Aorta (tissue), 5 donors: ENCODE measurements around the gene VAT1. TPM values are rescaled to one million over a fixed set of nuclear protein-coding genes. Genes with fewer than 3 reads are reported as not detected.
"Not testable (repeated sequence)": the region's sequence is repeated elsewhere in the genome, so short reads cannot be mapped to it uniquely, and the experiment has no call there.

Experiments
- ATAC-seq: fragments of 200-7000 bp; cut with Tn5 transposase; one replicate; pipeline ENCODE4 v1.9.1; 2022; ENCODE audit warnings: moderate library complexity; ENCODE audit not compliant: low FRiP score
- DNase-seq, 2 donors: peaks; one replicate each; pipeline ENCODE4 v3.0.0-alpha.2; 2020
- H3K27ac ChIP-seq, 2 donors: one replicate each; pipeline ENCODE4 v1.5.1; 2013; ENCODE audit warnings: low read length in 2 of 2, mild to moderate bottlenecking in 2 of 2, moderate library complexity in 2 of 2, control low read depth in 1 of 2, inconsistent platforms in 1 of 2, low read depth in 1 of 2
- H3K27me3 ChIP-seq, 2 donors: one replicate each; pipeline ENCODE4 v1.6.1; 2013; ENCODE audit warnings: control low read depth in 1 of 2, low read length in 1 of 2, mild to moderate bottlenecking in 1 of 2, moderate library complexity in 1 of 2; ENCODE audit not compliant: insufficient read depth in 2 of 2, control insufficient read depth in 1 of 2
- H3K36me3 ChIP-seq, 2 donors: one replicate each; pipeline ENCODE4 v1.6.1; 2013; ENCODE audit warnings: control low read depth in 1 of 2, low read length in 1 of 2, mild to moderate bottlenecking in 1 of 2; ENCODE audit not compliant: insufficient read depth in 2 of 2, control insufficient read depth in 1 of 2
- H3K4me1 ChIP-seq, 2 donors: one replicate each; pipeline ENCODE4 v1.6.1; 2013; ENCODE audit warnings: low read length in 2 of 2, control low read depth in 1 of 2, mild to moderate bottlenecking in 1 of 2, moderate library complexity in 1 of 2; ENCODE audit not compliant: insufficient read depth in 2 of 2, control insufficient read depth in 1 of 2
- H3K4me3 ChIP-seq, 2 donors: one replicate each; pipeline ENCODE4 v1.5.1; 2013; ENCODE audit warnings: low read length in 2 of 2, control low read depth in 1 of 2, mild to moderate bottlenecking in 1 of 2
- H3K9me3 ChIP-seq: one replicate; pipeline ENCODE4 v1.6.1; 2013; ENCODE audit warnings: mild to moderate bottlenecking, low read length; ENCODE audit not compliant: control insufficient read depth
- WGBS, 2 donors: extraction: QIAGEN DNeasy Blood & Tissue Kit; methylation state at CpG; one replicate each; pipeline ENCODE4 v1.1.7; 2013; 5-methylcytosine and 5-hydroxymethylcytosine counted together
- intact Hi-C, 2 donors: fragments of 100-400 bp; cut with DNase I; formaldehyde crosslinking; loops; one replicate each; pipeline versions ENCODE4 v1.14.2 to v1.15.0; 2022
- polyA plus RNA-seq, 2 donors: library from polyadenylated mRNA; stranded (reverse); fragments of 200-250 nt; gene quantifications; one replicate each; pipeline ENCODE4 v1.2.3, GENCODE V29; 2013
- total RNA-seq, 2 donors: library from RNA; stranded (reverse); fragmentation: NEBNext Ultra II Directional; extraction: Animal tissue kit (Norgen Biotek cat#: 25700); gene quantifications; one replicate each; pipeline ENCODE4 v1.2.1, GENCODE V29; 2021
- donor health status: healthy with polysubstance abuse.
- donor health status: Bipolar disorder and iron deficiency.
- donor health status: DM: no; HTN: no; CAD: no.
- donor health status: DM: no; HTN: no; CAD: no.
- donor health status: DM: yes; HTN: yes; CAD: no.

Gene VAT1
- total and polyA plus RNA-seq, 4 donors: 55.7 to 241 (median 115) TPM

DNA sequence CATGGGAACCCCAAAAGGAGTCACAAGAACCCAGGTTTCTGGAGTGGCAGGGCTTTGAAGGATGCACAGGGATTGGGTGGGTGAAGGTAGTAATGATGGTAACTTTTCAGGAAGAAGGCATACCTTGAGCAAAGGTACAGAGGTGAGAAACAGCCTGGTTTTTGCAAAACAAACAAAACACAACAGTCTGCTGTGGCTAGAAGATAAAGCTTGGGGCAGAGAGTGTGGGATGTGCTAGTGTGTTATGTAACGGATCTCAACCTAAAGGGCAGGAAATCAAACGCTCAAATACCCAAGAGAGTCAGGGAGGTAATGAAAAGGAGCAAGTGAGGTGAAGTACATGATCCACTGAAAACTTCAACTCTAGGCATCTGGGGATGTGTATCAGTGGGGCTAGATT is 46.9 kb downstream of the VAT1 start:
- DNase-seq: no peak
- Histone ChIP-seq H3K4me1 (no peaks in the 10 kb centered on the region), H3K9me3 (no peaks in the 10 kb centered on the region), H3K27me3 (no peaks in the 10 kb centered on the region), H3K27ac (no peak overlapping the region), H3K36me3 (no peaks in the 10 kb centered on the region), H3K4me3 (no peak overlapping the region)
- intact Hi-C loops: no loop called here
- 44 to 62% methylated on average over 2 of the region's 2 CpGs for WGBS, 2 donors
- no peak for ATAC-seq

DNA sequence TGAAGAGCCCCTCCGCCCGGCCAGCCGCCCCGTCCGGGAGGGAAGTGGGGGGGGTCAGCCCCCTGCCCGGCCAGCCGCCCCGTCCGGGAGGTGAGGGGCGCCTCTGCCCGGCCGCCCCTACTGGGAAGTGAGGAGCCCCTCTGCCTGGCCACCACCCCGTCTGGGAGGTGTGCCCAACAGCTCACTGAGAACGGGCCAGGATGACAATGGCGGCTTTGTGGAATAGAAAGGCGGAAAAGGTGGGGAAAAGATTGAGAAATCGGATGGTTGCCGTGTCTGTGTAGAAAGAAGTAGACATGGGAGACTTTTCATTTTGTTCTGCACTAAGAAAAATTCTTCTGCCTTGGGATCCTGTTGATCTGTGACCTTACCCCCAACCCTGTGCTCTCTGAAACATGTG is 48.9 kb downstream of the VAT1 start:
- WGBS, 2 donors: 78 to 85% methylated on average over 8 to 15 of the region's 18 CpGs

DNA sequence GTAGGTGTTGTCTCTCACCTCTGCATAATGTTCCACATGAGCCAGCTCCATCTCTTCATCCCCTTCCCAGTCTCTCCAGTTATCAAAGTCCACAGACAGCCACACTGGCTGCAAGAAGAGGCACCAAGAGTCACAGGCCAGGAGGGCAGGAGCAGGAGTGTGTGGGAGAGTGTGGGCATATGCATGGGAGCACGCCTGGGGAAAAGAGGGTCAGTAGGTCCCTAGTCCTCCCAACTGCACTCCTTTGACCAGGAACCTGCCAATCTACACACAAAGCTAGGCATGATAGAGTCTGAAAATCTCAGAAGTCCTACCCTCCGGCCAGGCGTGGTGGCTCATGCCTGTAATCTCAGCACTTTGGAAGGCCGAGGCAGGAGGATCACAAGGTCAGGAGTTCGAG is 50.6 kb downstream of the VAT1 start:
- Histone ChIP-seq H3K27ac (no peak overlapping the region), H3K4me3 (no peak overlapping the region), H3K27me3 (no peaks in the 10 kb centered on the region), H3K36me3 (no peaks in the 10 kb centered on the region), H3K9me3 (no peaks in the 10 kb centered on the region), H3K4me1 (no peaks in the 10 kb centered on the region)
- ATAC-seq: no peak
- no peak for DNase-seq
- intact Hi-C loops: no loop called here
- 88 to 91% methylated on average over 5 of the region's 5 CpGs for WGBS, 2 donors

More for the DNA sequence above, 48.9 kb downstream of the VAT1 start:
- H3K27ac ChIP-seq, H3K4me3 ChIP-seq, H3K9me3 ChIP-seq, H3K36me3 ChIP-seq, ATAC-seq, H3K4me1 ChIP-seq, H3K27me3 ChIP-seq, intact Hi-C loops, DNase-seq: not testable (repeated sequence)

DNA sequence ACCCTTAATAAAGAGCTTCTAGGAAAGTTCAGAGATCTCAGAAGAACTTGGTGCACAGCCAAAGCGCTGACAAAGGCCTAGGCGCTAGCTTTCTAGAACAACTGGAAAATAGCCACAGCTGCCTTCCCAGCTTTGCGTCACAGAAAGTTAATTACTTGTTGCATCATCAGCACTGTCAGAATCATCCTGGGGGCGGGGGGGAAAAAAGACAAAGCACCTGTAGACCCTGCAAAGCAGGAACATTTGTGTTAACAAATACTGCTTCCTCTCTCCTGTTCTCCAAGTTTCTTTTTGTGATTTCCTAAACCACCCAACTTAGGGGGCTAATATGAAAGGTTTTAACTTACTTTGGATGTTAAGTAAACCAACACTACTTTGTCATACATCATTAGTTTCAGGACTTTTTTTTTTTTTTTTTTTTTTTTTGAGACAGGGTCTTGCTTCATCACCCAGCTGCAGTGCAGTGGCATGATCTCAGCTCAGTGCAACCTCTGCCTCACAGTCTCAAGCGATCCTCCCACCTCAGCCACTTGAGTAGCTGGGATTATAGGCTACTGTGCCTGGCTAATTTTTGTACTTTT is 53.1 kb downstream of the VAT1 start:
- no peaks in the 10 kb centered on the region for H3K36me3 ChIP-seq
- no peaks in the 10 kb centered on the region for H3K9me3 ChIP-seq
- no peaks in the 10 kb centered on the region for H3K4me1 ChIP-seq
- H3K27me3 ChIP-seq: no peaks in the 10 kb centered on the region
- ATAC-seq (no peak), DNase-seq (no peak)
- intact Hi-C loops: no loop called here
- WGBS, 2 donors: 60 to 63% methylated on average over 5 of the region's 5 CpGs
- H3K27ac ChIP-seq: no peak overlapping the region
- no peak overlapping the region for H3K4me3 ChIP-seq

DNA sequence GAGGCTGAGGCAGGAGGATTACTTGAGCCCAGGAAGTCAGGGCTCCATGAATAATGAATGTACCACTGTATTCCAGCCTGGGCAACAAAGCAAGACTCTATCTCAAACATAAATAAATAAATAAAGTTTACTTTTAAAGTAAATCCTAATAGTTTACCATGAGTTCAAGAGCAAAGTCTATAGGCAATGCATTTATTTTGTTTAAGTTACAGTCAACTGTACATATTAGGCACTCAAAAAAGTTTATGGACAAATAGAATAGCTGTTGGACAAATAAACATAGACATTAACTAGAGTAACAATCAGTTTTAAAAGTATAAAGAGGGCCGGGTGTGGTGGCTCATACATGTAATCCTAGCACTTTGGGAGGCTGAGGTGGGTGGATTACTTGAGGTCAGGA is 54.3 kb downstream of the VAT1 start:
- H3K36me3 ChIP-seq: no peaks in the 10 kb centered on the region

More for the DNA sequence above, 54.3 kb downstream of the VAT1 start:
- WGBS, 2 donors: 79 to 88% methylated on average over 1 of the region's 1 CpG
- intact Hi-C loops: no loop called here
- Histone ChIP-seq H3K9me3 (no peaks in the 10 kb centered on the region), H3K4me3 (no peak overlapping the region), H3K27me3 (no peaks in the 10 kb centered on the region), H3K4me1 (no peaks in the 10 kb centered on the region), H3K27ac (no peak overlapping the region)
- DNase-seq: no peak
- no peak for ATAC-seq

Other genes starting within 250 kb of the VAT1 start
- gene VPS25, start 248.9 kb downstream of the VAT1 start, total RNA-seq: 10 to 100 TPM; 31.2 to 33.8 TPM
- gene VPS25, start 248.9 kb downstream of the VAT1 start, polyA plus RNA-seq: 10 to 100 TPM; 45.5 to 46.8 TPM
- under 1 TPM; 0.19 to 0.24 TPM for gene WNK4, start 241.8 kb downstream of the VAT1 start, total RNA-seq
- 1 to 10 TPM in 1 of 2 donors, not detected in 1; 1.1 TPM for gene WNK4, start 241.8 kb downstream of the VAT1 start, polyA plus RNA-seq
- gene COA3, start 223.7 kb downstream of the VAT1 start, total RNA-seq: 10 to 100 TPM; 31.7 to 34.8 TPM
- gene COA3, start 223.7 kb downstream of the VAT1 start, polyA plus RNA-seq: 100 to 1,000 TPM in 1 of 2 donors, 10 to 100 TPM in 1; 75.9 to 117 TPM
- under 1 TPM in 1 of 2 donors, not detected in 1; 0.81 TPM for gene CNTD1, start 223.5 kb downstream of the VAT1 start, total RNA-seq
- 1 to 10 TPM in 1 of 2 donors, under 1 TPM in 1; 0.33 to 2.1 TPM for gene CNTD1, start 223.5 kb downstream of the VAT1 start, polyA plus RNA-seq
- gene BECN1, start 198.1 kb downstream of the VAT1 start, total RNA-seq: 10 to 100 TPM; 66.9 to 76.9 TPM
- gene BECN1, start 198.1 kb downstream of the VAT1 start, polyA plus RNA-seq: 100 to 1,000 TPM in 1 of 2 donors, 10 to 100 TPM in 1; 67.8 to 105 TPM
- 10 to 100 TPM; 57.7 to 69.8 TPM for gene PSME3, start 189.0 kb downstream of the VAT1 start, total RNA-seq
- 10 to 100 TPM; 41.1 to 58.6 TPM for gene PSME3, start 189.0 kb downstream of the VAT1 start, polyA plus RNA-seq
- gene AOC2, start 177.8 kb downstream of the VAT1 start, total RNA-seq: 1 to 10 TPM; 1.8 to 2.6 TPM
- gene AOC2, start 177.8 kb downstream of the VAT1 start, polyA plus RNA-seq: under 1 TPM; 0.25 to 0.38 TPM
- 100 to 1,000 TPM; 270 to 344 TPM for gene AOC3, start 171.2 kb downstream of the VAT1 start, total RNA-seq
- 100 to 1,000 TPM in 1 of 2 donors, 10 to 100 TPM in 1; 82.1 to 107 TPM for gene AOC3, start 171.2 kb downstream of the VAT1 start, polyA plus RNA-seq
- gene G6PC1, start 121.6 kb downstream of the VAT1 start, total RNA-seq: not detected
- gene G6PC1, start 121.6 kb downstream of the VAT1 start, polyA plus RNA-seq: 1 to 10 TPM in 1 of 2 donors, not detected in 1; 3.0 TPM
- 10 to 100 TPM; 38.2 to 39.0 TPM for gene AARSD1, start 57.9 kb downstream of the VAT1 start, total RNA-seq
- gene AARSD1, start 57.9 kb downstream of the VAT1 start, polyA plus RNA-seq: 10 to 100 TPM; 30.2 to 87.0 TPM
- 1 to 10 TPM; 2.5 to 6.6 TPM for gene PTGES3L, start 42.3 kb downstream of the VAT1 start, total RNA-seq
- 1 to 10 TPM; 3.2 to 5.5 TPM for gene PTGES3L, start 42.3 kb downstream of the VAT1 start, polyA plus RNA-seq
- gene RUNDC1, start 41.8 kb downstream of the VAT1 start, total RNA-seq: 10 to 100 TPM; 10.6 to 16.0 TPM
- gene RUNDC1, start 41.8 kb downstream of the VAT1 start, polyA plus RNA-seq: 1 to 10 TPM; 2.4 to 7.3 TPM
- gene RPL27, start 24.0 kb downstream of the VAT1 start, total RNA-seq: 100 to 1,000 TPM; 723 to 755 TPM
- 1,000 to 10,000 TPM; 3,011 to 6,939 TPM for gene RPL27, start 24.0 kb downstream of the VAT1 start, polyA plus RNA-seq
- gene IFI35, start 15.6 kb downstream of the VAT1 start, total RNA-seq: 10 to 100 TPM; 24.8 to 35.3 TPM
- gene IFI35, start 15.6 kb downstream of the VAT1 start, polyA plus RNA-seq: 10 to 100 TPM; 34.2 to 45.2 TPM
- 1 to 10 TPM; 1.1 to 2.7 TPM for gene RND2, start 2.8 kb upstream of the VAT1 start, total RNA-seq
- 1 to 10 TPM; 2.0 to 3.9 TPM for gene RND2, start 2.8 kb upstream of the VAT1 start, polyA plus RNA-seq
- 1 to 10 TPM; 4.3 to 6.6 TPM for gene BRCA1, start 103.0 kb upstream of the VAT1 start, total RNA-seq
- gene BRCA1, start 103.0 kb upstream of the VAT1 start, polyA plus RNA-seq: 1 to 10 TPM in 1 of 2 donors, under 1 TPM in 1; 0.38 to 2.1 TPM
- gene NBR1, start 148.8 kb upstream of the VAT1 start, total RNA-seq: 10 to 100 TPM; 93.7 to 99.1 TPM
- 10 to 100 TPM; 52.3 to 55.4 TPM for gene NBR1, start 148.8 kb upstream of the VAT1 start, polyA plus RNA-seq
- 10 to 100 TPM; 20.2 to 37.2 TPM for gene TMEM106A, start 189.5 kb upstream of the VAT1 start, total RNA-seq
- 1 to 10 TPM; 2.5 to 5.0 TPM for gene TMEM106A, start 189.5 kb upstream of the VAT1 start, polyA plus RNA-seq
- gene CCDC200, start 206.2 kb upstream of the VAT1 start, total RNA-seq: not detected
- gene CCDC200, start 206.2 kb upstream of the VAT1 start, polyA plus RNA-seq: not detected
- 1,000 to 10,000 TPM; 2,414 to 5,422 TPM for gene RNU2-1, start 211.6 kb upstream of the VAT1 start, total RNA-seq
- gene RNU2-1, start 211.6 kb upstream of the VAT1 start, polyA plus RNA-seq: not detected